ENCODE measurements around the gene LSM2. TPM values are rescaled to one million over a fixed set of nuclear protein-coding genes. Genes with fewer than 3 reads are reported as not detected.

Gene LSM2
- total RNA-seq, 4 donors from 2014 or later = 27.1 to 70.8 (median 36.6) TPM

DNA sequence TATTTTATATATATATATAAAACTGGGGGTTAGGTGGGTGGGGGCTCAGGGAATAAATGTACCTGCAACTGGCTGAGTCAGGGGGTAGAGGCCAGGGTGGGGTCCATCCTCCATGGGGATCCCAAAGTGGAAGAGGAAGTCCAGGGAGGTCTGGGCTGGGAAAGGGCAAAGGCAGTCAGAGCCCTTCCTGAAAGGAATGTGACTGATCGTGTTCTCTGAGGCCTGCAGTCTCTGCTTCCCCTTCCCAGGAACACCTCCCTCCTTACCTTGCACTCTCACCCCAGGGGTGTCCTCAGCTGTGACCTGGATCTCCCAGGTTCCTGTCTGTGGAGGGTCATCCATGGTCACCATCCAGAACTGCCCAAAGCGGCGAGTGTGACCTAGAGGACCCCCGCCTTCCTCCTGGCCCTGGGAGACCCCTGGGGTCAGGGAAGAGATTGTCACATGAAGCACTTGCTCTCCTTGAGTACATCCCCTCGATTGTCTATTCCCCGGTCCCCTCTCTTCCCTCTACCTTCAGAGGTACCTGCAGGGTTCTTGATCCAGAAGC, 39.6 kb downstream of the LSM2 start:
- Histone ChIP-seq H3K36me3 (peaks cover 0 to 2% (median 0%) of the 10 kb centered on the region in 3 donors), H3K9me3 (no peaks in the 10 kb centered on the region), H3K4me3 (no peak overlapping the region), H3K27ac (no peak overlapping the region), H3K27me3 (no peaks in the 10 kb centered on the region), H3K4me1 (peaks cover 3 to 40% (median 3%) of the 10 kb centered on the region in 3 donors)
- intact Hi-C loops (cut with DNase I) = loop anchor here (5.0 kb wide), 1 partner anchor 90 kb away; no protein-coding TSS in a partner anchor
- no peak for TF ChIP-seq POLR2A (IDR thresholded peaks at IDR 0.05)
- TF ChIP-seq, protein P1, sequence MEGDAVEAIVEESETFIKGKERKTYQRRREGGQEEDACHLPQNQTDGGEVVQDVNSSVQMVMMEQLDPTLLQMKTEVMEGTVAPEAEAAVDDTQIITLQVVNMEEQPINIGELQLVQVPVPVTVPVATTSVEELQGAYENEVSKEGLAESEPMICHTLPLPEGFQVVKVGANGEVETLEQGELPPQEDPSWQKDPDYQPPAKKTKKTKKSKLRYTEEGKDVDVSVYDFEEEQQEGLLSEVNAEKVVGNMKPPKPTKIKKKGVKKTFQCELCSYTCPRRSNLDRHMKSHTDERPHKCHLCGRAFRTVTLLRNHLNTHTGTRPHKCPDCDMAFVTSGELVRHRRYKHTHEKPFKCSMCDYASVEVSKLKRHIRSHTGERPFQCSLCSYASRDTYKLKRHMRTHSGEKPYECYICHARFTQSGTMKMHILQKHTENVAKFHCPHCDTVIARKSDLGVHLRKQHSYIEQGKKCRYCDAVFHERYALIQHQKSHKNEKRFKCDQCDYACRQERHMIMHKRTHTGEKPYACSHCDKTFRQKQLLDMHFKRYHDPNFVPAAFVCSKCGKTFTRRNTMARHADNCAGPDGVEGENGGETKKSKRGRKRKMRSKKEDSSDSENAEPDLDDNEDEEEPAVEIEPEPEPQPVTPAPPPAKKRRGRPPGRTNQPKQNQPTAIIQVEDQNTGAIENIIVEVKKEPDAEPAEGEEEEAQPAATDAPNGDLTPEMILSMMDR (IDR thresholded peaks at IDR 0.05) = no peak
- no peak for DNase-seq
- 70 to 89% methylated on average over 3 to 6 of the region's 6 CpGs for whole genome bisulfite sequencing, 2 donors

DNA sequence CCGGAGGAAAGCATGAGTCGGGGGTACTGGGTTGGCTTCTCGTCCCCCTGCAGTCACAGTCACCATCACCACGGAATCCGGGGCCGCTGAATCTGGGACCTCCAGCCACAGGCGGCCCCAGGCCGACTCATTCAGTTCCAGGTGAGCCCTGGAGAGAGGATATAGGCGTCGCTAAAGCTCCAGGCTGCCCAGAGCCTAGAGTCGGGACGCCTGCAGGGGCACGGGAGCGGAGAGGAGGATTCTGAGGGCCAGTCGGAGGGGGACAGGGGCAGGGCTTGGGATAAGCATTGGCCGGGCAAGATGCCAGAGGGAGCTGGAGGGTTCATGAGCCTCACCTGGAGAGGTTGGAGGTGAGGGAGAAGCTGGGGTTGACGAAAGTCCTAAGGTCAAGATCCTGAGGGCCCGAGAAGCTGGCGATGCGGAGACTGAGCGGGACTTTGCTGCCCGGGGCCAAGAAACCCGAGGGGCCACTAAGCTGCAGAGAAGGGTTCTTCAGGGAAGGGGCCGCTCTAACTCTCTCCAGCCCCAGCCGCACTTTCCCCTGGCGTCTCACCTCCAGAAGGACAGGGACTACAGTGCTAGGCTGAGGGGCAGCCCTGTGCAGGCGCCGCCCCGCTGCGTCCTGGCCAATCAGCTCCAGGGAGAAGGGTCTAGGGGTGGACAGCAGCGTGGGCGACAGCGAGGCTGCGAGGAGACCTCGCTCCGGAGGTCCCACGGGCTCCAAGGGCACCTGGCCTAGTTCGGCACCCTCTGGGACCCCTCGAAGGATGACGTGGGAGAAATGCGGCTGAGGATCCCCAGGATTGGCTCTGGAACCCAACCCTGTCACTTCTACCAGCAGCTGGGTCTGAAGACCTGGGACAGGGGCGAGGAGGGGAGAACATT, 40.6 kb downstream of the LSM2 start:
- peaks cover 0 to 10% (median 0%) of the 10 kb centered on the region in 3 donors for H3K36me3 ChIP-seq
- TF ChIP-seq POLR2A (IDR thresholded peaks at IDR 0.05) = no peak
- TF ChIP-seq, protein P1 (IDR thresholded peaks at IDR 0.05) = no peak
- intact Hi-C loops (cut with DNase I) = loop anchor here (5.0 kb wide), 1 partner anchor 89 kb away; no protein-coding TSS in a partner anchor
- H3K27me3 ChIP-seq = no peaks in the 10 kb centered on the region
- H3K9me3 ChIP-seq = no peaks in the 10 kb centered on the region
- DNase-seq = no peak
- WGBS, 2 donors = 67% methylated on average over 11 to 22 of the region's 42 CpGs
- peaks cover 3 to 40% (median 3%) of the 10 kb centered on the region in 3 donors for H3K4me1 ChIP-seq
- H3K27ac ChIP-seq = no peak overlapping the region
- H3K4me3 ChIP-seq = peak overlapping the region in 3 of 4 donors; percentile 5 to 52 (median 20)

DNA sequence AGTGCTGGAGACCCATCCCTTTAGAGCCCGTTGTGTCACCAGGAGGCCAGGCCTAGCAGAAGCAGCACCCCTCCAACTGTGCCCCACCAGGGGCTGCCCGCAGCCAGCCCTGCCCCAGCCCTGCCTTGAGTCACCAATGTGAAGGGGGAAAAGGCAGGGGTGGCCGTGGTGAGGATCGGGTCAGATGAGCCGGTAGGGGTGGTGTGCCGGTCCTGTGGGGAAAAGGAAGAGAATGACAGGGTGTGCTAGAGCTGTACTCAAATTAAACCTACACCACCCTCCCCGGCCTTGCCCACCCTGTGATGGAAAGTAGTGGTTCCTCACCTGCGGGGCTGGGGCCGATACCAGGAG, 41.2 kb downstream of the LSM2 start:
- H3K27me3 ChIP-seq = no peaks in the 10 kb centered on the region
- no peaks in the 10 kb centered on the region for H3K9me3 ChIP-seq
- no peak overlapping the region for H3K27ac ChIP-seq
- peaks cover 3 to 38% (median 3%) of the 10 kb centered on the region in 3 donors for H3K4me1 ChIP-seq
- no peak overlapping the region for H3K4me3 ChIP-seq
- TF ChIP-seq, protein P1 (IDR thresholded peaks at IDR 0.05) = no peak
- no peak for TF ChIP-seq POLR2A (IDR thresholded peaks at IDR 0.05)
- WGBS, 2 donors = 85 to 86% methylated on average over 6 to 9 of the region's 9 CpGs
- H3K36me3 ChIP-seq = peaks cover 0 to 12% (median 0%) of the 10 kb centered on the region in 3 donors
- no peak for DNase-seq
- intact Hi-C loops (cut with DNase I) = loop anchor here (5.0 kb wide), 1 partner anchor 88 kb away; no protein-coding TSS in a partner anchor

- no peak for TF ChIP-seq POLR2A (IDR thresholded peaks at IDR 0.05)
- TF ChIP-seq, protein P1 (IDR thresholded peaks at IDR 0.05) = no peak
- Histone ChIP-seq H3K27me3 (no peaks in the 10 kb centered on the region), H3K36me3 (peaks cover 0 to 22% (median 0%) of the 10 kb centered on the region in 3 donors), H3K27ac (no peak overlapping the region), H3K4me3 (no peak overlapping the region), H3K4me1 (peaks cover 0 to 28% (median 3%) of the 10 kb centered on the region in 3 donors), H3K9me3 (no peaks in the 10 kb centered on the region)
- no peak for DNase-seq
- intact Hi-C loops (cut with DNase I) = no loop called here
- 77 to 84% methylated on average over 4 of the region's 4 CpGs for WGBS, 2 donors
Observed at GRCh38 chr6:31764198-31764597, 42.6 kb downstream of the LSM2 start.

DNA sequence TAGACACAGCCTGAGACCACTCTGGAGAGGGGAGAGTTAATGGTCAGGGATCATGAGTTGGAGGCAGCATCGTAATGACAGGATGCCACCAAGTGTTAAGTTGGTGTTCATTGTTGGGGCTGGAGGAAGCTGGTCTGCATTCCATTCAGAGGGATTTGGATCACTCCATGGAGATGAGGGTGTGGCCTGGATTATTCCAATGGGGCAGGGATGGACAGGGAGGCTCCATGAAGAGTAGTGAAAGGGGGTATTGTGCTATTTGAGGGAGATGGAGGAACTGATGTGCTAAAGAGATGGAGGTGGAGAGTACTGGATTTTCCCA, 43.2 kb downstream of the LSM2 start:
- no peak for DNase-seq
- intact Hi-C loops (cut with DNase I) = no loop called here
- Histone ChIP-seq H3K4me3 (no peak overlapping the region), H3K9me3 (no peaks in the 10 kb centered on the region), H3K27me3 (no peaks in the 10 kb centered on the region), H3K27ac (peak overlapping the region in 2 of 4 donors; percentile 33 to 49), H3K36me3 (peaks cover 0 to 22% (median 0%) of the 10 kb centered on the region in 3 donors), H3K4me1 (peaks cover 0 to 28% (median 3%) of the 10 kb centered on the region in 3 donors)
- 0 to 30% methylated on average over 1 of the region's 1 CpG for WGBS, 2 donors
- TF ChIP-seq, protein P1 (IDR thresholded peaks at IDR 0.05) = no peak
- no peak for TF ChIP-seq POLR2A (IDR thresholded peaks at IDR 0.05)
